ENCODE results near the gene AGBL4. TPM values are rescaled to one million over a fixed set of nuclear protein-coding genes. Genes with fewer than 3 reads are reported as not detected.

Gene AGBL4
- total RNA-seq, 1 experiment from 2014 or later = not detected

DNA sequence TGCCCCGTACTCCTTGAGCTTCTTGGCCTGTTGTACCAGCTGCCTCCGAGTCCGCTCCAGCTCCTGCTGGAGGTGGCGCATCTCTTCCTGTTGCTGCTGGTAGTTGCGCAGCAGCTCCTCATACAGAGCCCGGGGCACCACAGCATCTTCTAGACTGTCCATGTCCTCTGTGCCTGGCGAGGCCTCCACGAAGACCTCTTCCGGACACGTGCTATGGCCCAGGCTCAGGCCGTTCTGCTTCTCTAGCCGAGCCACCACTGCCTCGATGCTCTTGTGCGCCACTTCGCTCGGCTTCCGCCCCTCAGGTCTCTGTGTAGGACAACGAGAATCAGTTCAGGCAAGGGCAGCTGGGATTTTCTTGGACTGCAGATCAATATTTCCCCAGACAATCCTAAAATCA lies 1264.8 kb downstream of the AGBL4 start:
- no peak overlapping the region for H3K4me3 ChIP-seq
- H3K27me3 ChIP-seq = no peaks in the 10 kb centered on the region
- DNase-seq = no peak
- no peaks in the 10 kb centered on the region for H3K36me3 ChIP-seq
- H3K9me3 ChIP-seq = no peaks in the 10 kb centered on the region

DNA sequence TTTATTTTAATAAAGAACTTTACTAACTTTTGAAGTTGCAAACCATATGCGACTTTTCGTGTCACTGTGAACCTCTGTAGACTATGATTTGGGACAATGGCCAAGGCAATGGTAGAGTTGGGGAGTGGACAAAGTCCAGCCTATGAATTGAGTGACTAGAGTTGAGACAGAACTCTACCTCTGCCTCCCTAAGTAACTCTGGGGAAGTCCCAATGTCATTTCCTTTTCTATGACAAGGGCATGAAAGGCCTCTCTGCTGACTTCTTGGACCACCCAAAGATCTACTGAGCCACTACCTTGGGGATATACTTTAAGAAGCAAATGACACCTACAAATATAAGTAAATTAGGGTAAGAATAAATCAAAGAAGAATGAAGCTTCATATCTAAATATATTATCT lies 1266.4 kb downstream of the AGBL4 start:
- no peaks in the 10 kb centered on the region for H3K36me3 ChIP-seq
- H3K27me3 ChIP-seq = no peaks in the 10 kb centered on the region
- no peak for DNase-seq
- H3K9me3 ChIP-seq = no peaks in the 10 kb centered on the region
- H3K4me3 ChIP-seq = no peak overlapping the region

DNA sequence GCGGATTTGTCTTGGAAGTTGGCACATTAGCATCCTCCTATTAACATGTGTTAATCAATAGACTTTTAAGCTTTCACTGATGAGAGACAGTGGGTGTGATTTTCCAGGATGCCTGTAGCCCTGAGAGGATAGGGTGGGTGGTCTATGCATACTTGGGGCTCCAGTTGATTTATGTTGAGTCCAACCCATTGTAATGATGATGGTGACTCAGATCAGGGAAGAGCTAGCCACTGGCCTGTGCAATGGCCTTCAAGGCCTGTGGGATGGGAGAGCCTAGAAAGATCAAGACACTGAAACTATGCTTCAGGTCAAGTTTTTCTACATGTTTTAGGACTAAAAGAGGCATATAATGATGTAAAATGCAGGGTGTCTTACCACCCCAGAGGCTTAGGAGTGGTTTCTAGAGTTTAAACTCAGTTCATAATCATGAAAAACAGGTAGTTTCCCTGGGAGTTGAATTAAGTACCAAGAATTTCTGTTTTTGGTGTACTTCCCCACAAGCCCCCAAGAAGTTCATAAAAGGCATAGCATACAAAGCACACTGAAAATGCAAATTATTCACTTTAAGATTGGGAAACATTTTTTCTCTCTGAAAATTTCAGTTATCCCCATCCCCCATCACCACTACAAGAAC lies 1267.0 kb downstream of the AGBL4 start:
- no peak for DNase-seq
- Histone ChIP-seq H3K36me3 (no peaks in the 10 kb centered on the region), H3K27me3 (no peaks in the 10 kb centered on the region), H3K4me3 (no peak overlapping the region), H3K9me3 (no peaks in the 10 kb centered on the region)

DNA sequence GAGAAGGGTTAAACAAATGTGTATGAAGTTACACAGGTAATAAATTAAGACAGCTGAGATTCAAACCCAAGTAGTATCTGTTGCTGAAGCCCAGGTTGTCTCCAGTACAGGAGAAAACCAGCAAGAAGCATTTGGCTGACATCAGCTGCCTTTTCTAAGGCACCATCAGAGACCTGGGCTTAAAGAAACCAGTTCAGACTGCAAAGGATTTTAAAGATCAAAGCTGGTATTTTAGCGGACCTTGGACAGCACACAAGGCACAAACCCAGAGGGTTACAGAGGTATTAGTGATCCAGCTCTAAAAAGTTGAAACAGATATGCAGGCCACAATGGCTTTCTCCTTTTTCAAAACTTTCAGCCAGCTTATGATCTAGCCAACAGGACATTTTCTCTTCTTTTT lies 1270.5 kb downstream of the AGBL4 start:
- H3K27me3 ChIP-seq = no peaks in the 10 kb centered on the region; the same call in 1 of the 2 replicates
- H3K4me3 ChIP-seq = no peak overlapping the region
- H3K9me3 ChIP-seq = no peaks in the 10 kb centered on the region
- no peaks in the 10 kb centered on the region for H3K36me3 ChIP-seq
- DNase-seq = no peak

DNA sequence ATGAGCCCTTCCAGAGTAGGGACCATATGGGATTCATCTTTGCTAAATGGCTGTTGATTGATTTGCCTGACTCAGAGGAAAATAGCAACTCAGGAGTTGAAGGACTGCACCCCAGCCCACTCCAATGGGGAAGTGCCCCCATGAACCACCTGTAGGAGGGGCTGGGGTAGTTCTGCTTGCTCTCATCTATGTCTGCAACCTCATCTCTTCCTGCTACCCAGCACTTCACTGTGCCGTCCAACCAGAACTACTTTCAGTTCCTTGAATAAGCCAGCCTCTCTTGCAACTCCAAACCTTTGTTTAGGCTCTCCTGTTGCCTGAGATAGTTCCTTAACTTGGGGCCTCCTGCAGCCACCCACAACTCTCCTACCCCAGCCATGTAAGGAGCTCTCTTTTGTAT lies 1273.6 kb downstream of the AGBL4 start:
- DNase-seq = no peak
- H3K4me3 ChIP-seq = no peak overlapping the region

DNA sequence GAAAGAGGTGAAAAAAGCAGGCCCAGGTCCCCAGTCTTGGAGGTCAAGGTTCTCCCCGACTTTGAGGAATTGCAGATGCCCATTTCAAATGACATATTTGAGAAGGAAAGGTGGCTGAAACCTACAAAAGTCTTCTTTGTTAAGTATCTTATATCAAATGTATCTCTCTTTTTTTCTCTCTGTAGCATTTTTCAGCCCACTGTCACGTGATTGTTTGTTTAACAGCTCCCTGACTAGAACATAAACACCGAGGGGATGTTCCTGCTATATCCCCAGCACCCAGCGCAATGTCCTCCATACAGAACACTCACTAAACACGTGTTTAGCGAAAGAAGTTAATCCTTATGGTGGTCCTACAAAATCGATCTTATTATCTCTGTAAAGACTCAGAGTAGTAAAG lies 1274.7 kb downstream of the AGBL4 start:
- no peak for DNase-seq
- no peak overlapping the region for H3K4me3 ChIP-seq
- no peaks in the 10 kb centered on the region for H3K36me3 ChIP-seq
- H3K9me3 ChIP-seq = no peaks in the 10 kb centered on the region
- no peaks in the 10 kb centered on the region; the same call in 1 of the 2 replicates for H3K27me3 ChIP-seq

More for the DNA sequence above, 1273.6 kb downstream of the AGBL4 start:
- H3K36me3 ChIP-seq = no peaks in the 10 kb centered on the region
- no peaks in the 10 kb centered on the region; the same call in 1 of the 2 replicates for H3K27me3 ChIP-seq
- H3K9me3 ChIP-seq = no peaks in the 10 kb centered on the region

DNA sequence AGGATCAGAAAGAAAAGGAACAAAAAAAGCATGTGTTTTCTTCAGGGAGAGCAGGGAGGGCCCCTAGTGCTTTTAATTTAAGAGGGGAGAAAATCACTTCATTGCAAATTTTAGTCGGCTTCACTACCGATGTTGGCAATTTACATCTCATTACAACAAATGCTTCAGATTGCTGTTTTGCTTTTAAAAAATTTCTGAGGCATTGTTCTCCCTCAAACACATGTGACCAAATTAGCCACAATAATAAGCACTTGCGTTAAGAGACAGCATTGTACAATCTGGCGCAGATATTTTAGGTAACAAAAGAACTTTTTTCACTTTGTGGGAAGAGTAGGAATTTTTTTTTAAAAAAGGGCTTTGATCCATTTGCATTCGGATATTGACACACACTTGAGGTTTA lies 1276.8 kb downstream of the AGBL4 start:
- no peaks in the 10 kb centered on the region for H3K36me3 ChIP-seq
- H3K9me3 ChIP-seq = no peaks in the 10 kb centered on the region
- DNase-seq = no peak
- H3K27me3 ChIP-seq = no peaks in the 10 kb centered on the region; the same call in 1 of the 2 replicates
- no peak overlapping the region for H3K4me3 ChIP-seq

DNA sequence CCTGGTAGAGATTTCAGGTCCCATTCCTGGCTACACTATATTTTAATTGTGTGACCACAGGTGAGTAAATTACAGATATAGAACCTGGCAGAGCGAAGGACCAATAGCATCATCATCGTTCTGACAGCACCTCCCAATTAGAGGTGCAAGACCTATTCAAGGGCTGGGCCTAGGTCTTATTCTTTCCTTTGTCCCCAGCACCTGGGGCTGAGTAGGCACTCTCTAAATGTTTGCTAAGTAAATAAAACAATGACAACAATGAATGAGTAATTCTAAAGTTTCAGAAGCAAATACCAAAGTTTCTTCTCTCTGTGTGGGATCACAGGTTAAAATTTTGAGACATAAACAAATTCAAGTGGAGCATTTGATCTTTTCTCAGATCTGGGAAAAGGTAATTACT lies 1279.7 kb downstream of the AGBL4 start:
- no peak overlapping the region for H3K4me3 ChIP-seq
- DNase-seq = no peak
- no peaks in the 10 kb centered on the region for H3K36me3 ChIP-seq
- no peaks in the 10 kb centered on the region for H3K27me3 ChIP-seq
- H3K9me3 ChIP-seq = no peaks in the 10 kb centered on the region

DNA sequence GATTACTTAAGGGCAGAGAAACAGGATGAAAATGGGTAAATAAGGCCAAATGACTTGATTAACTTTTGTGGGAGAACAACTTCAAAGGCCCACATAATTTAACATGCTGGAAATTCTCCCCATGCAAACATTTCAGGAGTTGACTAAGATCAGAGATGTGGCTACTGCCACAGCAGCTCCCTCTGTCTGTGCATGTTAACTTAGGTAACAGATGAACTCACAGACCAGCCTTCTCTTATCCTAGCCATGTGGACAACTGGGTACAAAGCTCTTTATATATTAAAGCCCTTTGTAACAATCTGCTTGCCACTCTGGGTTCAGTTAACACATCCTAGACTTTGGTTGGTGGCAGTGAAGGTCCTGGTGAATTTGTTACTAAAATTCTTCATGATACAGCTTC lies 1280.3 kb downstream of the AGBL4 start:
- no peak for DNase-seq
- H3K4me3 ChIP-seq = no peak overlapping the region
- H3K27me3 ChIP-seq = no peaks in the 10 kb centered on the region
- H3K36me3 ChIP-seq = no peaks in the 10 kb centered on the region
- H3K9me3 ChIP-seq = no peaks in the 10 kb centered on the region

DNA sequence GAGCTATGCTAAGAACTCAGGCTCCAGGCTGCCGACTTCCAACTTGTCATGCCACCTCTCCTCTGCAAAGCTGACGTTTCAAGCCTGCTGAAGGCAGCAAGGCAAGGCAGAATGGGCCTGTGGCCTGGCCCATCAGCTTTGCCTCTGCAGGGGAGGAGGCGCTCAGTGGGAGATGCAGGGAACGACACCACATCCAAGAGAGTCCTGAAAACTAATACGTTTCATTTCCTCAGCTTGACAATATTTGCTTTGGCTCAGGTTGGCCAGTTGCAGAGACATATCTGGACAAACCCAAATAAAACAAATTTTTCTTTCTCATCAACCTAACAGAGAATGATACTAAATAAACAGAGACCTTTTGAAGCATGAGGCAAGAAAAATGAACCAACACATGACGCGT lies 1282.4 kb downstream of the AGBL4 start:
- H3K9me3 ChIP-seq = no peaks in the 10 kb centered on the region
- no peaks in the 10 kb centered on the region for H3K27me3 ChIP-seq
- no peaks in the 10 kb centered on the region for H3K36me3 ChIP-seq
- no peak for DNase-seq
- no peak overlapping the region for H3K4me3 ChIP-seq

DNA sequence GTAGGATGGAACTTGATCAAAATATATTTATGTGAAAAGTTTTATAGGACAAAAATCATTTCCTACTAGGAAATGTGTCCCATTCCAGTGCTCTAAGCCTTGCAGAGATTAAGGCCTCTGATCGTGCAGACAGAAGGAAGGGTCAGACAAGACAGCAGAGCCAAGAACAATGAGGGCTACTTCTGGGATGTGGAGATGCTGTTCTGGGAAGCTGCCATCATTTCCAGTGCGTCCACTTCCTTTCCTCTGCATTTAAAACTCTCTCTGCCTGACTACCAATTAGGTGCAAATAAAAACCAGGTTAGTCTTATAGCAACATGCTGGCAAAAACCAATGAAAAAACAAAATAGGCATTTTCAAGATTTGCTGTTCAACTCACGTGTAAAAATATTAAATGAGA lies 1283.1 kb downstream of the AGBL4 start:
- Histone ChIP-seq H3K9me3 (no peaks in the 10 kb centered on the region), H3K4me3 (no peak overlapping the region), H3K36me3 (no peaks in the 10 kb centered on the region), H3K27me3 (no peaks in the 10 kb centered on the region)
- DNase-seq = no peak

DNA sequence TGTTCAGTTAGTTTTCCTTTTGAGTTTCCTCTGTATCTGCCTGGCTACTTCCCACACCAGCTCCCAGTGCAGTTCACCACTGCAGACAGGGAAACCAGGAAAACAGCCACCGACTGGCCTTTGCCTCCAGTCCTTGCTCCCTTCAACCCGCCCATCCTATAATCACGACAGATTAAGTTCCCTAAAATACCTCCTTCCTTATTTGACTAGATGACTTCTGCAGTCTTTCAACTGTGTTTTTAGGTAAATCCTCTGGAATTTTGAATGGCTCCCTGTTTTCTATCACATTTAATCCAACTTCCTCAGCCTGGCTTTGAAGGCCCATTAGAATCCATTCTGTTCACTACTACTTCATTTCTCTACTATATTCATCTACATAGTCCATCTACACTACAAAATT lies 1284.7 kb downstream of the AGBL4 start:
- H3K9me3 ChIP-seq = no peaks in the 10 kb centered on the region
- H3K4me3 ChIP-seq = no peak overlapping the region
- H3K27me3 ChIP-seq = no peaks in the 10 kb centered on the region
- no peaks in the 10 kb centered on the region for H3K36me3 ChIP-seq
- no peak for DNase-seq

DNA sequence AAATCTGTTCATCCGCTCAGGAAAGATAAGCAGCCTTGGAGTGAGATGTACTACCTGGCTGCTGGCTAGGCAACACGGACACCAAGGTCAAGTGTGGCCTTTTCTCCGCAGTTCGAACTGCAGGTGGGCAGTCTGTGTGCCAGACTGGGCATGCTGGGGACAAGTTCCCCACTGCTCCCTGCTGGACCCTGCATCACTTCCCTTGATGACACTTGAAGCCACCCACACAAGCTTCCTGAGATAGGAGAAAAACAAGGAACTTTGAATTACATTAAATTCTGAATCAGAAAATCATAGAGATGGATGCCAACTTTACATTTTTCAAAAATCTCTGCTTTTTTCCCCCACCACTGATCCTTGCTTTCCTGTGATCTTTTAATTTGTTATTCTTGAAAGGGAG lies 1285.4 kb downstream of the AGBL4 start:
- no peaks in the 10 kb centered on the region for H3K9me3 ChIP-seq
- H3K4me3 ChIP-seq = no peak overlapping the region
- no peaks in the 10 kb centered on the region for H3K36me3 ChIP-seq
- no peak for DNase-seq
- H3K27me3 ChIP-seq = no peaks in the 10 kb centered on the region

DNA sequence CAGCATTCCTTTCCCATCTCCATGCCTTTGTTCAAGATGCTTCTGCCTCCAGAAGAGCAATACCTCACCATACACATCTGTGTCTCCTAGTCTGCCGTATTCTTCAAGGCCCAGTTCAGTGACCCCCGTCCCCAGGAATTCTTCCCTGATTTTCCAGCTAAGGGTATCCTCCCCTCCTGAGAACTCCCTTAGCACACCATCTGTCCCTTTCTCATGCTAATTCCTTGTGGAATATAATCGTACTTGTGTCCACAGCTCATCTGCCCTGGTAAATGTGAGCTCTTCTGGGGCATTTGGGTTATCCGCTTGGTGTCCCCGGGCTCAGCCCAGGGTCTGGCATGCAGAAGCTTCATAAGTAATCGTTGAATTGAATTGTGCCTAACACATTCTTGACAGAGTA lies 1288.0 kb downstream of the AGBL4 start:
- Histone ChIP-seq H3K4me3 (no peak overlapping the region), H3K36me3 (no peaks in the 10 kb centered on the region), H3K27me3 (no peaks in the 10 kb centered on the region), H3K9me3 (no peaks in the 10 kb centered on the region)
- no peak for DNase-seq

DNA sequence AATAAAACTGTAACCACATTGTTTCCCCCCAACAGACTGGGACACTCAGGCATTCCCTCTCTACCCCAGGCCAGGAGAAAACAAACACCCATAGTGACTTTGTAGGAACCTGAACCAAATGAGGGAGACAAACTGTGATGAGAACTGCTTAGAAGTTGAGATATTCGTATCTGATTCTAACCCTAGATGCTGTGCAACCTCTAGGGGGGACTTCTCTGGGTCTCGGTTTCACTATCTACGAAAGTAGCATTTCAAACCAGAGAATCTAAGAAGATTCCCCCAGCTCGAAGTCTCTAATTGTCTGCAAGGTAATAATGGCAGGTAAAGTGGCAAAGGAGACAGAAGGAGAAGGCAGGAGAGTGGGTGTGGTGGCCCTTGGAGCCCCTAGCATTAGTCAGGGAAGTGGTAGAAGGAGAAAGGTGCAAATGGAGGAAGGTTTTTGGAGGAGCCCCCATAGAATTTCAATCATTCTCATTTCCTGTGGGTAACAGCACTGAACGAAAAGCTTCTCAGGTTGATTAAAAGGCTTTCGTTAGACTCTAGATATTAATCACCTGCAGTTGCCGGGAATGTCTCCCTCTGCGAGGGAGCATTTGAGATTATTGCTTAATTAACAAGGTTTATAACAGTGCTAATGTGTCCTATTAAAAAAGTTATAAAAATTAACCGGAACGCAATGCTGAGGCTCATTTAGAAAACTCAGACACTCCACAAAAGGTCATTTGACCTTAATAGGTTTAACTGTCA lies 1293.4 kb downstream of the AGBL4 start:
- no peaks in the 10 kb centered on the region for H3K36me3 ChIP-seq
- no peaks in the 10 kb centered on the region for H3K9me3 ChIP-seq
- H3K4me3 ChIP-seq = no peak overlapping the region
- no peak for DNase-seq
- no peaks in the 10 kb centered on the region for H3K27me3 ChIP-seq

DNA sequence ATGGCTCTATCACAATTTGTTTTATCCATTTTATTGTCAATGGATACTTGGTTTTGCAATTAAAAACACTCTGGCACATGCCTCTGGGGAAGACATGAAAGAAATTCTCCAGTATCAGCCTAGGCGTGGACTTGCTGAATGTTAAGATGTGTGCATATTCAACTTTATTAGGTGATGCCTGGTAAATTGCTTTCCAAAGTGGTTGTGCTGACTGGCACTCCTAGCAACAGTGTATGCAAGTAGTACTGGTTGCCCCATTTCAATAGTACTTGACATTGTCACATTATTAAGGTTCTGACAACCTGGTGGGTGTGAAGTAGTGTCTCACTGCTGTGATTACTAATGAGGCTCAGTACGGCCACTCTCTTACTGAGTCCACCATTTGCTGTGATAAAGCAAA lies 1295.2 kb downstream of the AGBL4 start:
- Histone ChIP-seq H3K9me3 (no peaks in the 10 kb centered on the region), H3K27me3 (no peaks in the 10 kb centered on the region), H3K4me3 (no peak overlapping the region), H3K36me3 (no peaks in the 10 kb centered on the region)
- no peak for DNase-seq

DNA sequence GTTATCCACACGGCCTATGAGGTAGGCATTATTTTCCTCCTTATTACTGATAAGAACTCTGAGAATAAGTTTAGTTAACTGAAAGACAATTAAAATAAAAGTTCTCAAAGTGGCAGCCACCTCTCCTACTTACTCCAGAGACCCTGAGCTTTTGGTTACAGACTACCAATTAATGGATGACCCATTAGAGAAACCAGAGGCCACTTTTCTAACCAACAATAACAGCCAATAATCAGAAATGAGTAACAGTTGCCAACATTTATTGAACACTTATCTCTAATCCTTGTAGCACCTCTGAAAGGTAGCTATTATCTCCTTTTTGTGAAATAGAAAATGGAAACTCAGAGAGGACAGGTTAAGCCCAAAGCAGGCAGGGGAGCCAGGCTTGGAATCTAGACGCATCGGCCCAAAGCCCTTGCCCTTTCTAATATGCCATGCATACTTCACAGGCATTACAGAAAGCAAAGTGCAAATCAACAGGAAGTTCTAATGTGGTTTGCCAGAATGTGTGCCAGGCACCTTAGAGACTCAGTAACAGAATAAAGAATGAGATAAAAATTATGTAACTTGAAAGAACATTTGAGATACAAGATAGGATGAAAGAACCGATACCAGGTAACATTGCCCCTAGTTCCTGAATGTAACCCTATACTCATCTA lies 1297.1 kb downstream of the AGBL4 start:
- no peaks in the 10 kb centered on the region for H3K9me3 ChIP-seq
- H3K4me3 ChIP-seq = no peak overlapping the region
- no peaks in the 10 kb centered on the region for H3K36me3 ChIP-seq
- no peak for DNase-seq
- H3K27me3 ChIP-seq = no peaks in the 10 kb centered on the region

DNA sequence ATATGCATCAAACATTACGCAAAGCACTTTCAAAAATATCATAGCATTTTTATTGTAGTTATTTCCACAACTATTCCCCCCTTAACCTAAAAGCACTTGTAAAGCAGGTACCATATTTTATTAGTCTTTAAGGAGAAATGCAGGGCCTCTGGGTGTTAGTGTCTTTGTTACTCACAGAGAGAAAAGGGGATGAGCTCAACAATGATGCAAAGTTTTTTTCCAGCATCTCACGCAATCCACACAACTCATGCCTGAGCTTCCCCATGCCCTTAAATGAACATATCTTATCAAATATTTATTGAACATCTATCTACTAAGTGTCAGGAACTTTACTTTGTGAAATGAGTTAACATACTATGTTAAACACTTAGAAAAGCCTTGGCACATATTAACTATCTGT lies 1297.6 kb downstream of the AGBL4 start:
- H3K27me3 ChIP-seq = no peaks in the 10 kb centered on the region
- DNase-seq = no peak
- no peak overlapping the region for H3K4me3 ChIP-seq
- no peaks in the 10 kb centered on the region for H3K9me3 ChIP-seq
- no peaks in the 10 kb centered on the region for H3K36me3 ChIP-seq
